ENCODE measurements around the gene LCMT2. TPM values are rescaled to one million over a fixed set of nuclear protein-coding genes. Genes with fewer than 3 reads are reported as not detected.

The LCMT2 gene, protein sequence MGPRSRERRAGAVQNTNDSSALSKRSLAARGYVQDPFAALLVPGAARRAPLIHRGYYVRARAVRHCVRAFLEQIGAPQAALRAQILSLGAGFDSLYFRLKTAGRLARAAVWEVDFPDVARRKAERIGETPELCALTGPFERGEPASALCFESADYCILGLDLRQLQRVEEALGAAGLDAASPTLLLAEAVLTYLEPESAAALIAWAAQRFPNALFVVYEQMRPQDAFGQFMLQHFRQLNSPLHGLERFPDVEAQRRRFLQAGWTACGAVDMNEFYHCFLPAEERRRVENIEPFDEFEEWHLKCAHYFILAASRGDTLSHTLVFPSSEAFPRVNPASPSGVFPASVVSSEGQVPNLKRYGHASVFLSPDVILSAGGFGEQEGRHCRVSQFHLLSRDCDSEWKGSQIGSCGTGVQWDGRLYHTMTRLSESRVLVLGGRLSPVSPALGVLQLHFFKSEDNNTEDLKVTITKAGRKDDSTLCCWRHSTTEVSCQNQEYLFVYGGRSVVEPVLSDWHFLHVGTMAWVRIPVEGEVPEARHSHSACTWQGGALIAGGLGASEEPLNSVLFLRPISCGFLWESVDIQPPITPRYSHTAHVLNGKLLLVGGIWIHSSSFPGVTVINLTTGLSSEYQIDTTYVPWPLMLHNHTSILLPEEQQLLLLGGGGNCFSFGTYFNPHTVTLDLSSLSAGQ
- 4.2 TPM for polyA plus RNA-seq (2013, experiment 1 of 2)
- 3.9 TPM for polyA plus RNA-seq (2013, experiment 2 of 2)

DNA sequence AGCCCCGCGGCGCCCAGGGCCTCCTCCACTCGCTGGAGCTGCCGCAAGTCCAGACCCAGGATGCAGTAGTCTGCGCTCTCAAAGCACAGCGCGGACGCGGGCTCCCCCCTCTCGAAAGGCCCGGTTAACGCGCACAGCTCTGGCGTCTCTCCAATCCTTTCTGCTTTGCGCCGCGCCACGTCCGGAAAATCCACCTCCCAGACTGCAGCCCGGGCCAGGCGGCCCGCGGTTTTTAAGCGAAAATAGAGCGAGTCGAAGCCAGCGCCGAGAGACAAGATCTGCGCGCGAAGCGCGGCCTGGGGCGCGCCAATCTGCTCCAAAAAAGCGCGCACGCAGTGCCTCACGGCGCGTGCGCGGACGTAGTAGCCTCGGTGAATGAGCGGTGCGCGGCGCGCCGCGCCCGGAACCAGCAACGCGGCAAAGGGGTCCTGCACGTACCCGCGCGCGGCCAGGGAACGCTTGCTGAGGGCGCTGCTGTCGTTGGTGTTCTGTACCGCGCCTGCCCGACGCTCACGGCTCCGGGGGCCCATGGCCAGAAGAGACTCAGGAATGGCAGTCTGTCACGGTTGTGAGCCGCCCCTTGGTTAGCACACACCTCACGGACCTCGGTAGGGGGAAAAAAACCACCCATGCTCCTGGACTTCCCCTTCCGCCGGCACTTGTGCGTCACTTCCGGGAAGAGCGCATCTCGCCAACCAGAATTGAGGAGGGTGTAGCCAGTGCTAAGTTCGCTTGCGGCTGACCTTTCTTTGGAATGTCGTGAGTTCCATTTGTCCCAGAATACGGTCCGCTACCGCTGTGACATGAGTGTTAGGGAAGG is at the start of gene LCMT2:
Gene LCMT2 (minus strand): TSS at position 614 of the 820 bp plus-strand sequence. CDS start 84 bp downstream, at position 530.
- no CpG with 5 or more reads among the region's 86 CpGs for WGBS, 2 donors (ENCODE audit: extremely low coverage in 2 of 2, insufficient read length in 2 of 2, insufficient replicate concordance in 1 of 2)

DNA sequence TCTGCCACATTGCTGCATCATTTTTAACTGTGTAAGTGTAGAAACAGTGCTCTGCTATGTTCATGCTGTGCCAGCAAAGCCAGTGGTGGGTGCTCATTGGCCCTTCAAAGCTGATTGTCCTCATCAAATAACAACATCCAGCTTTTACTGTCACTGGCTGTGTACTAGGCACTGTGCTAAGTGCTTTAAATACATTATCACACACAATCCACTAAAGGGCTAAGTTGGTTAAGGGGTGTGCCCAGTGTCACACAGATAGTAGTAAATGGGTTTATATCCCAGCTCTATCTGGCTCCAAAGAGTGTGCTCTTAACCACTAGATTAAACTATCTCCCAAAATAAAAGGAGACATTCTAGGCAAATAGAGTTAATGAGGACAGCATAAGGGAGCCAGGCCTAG is 48.2 kb upstream of the LCMT2 start:
- no peak overlapping the region for H3K4me2 ChIP-seq (ENCODE audit: insufficient read depth, low read length, poor library complexity, severe bottlenecking)
- no peaks in the 10 kb centered on the region for H3K4me1 ChIP-seq (ENCODE audit: control insufficient read depth in 2 of 2, insufficient read depth in 1 of 2, low read depth in 1 of 2, low read length in 2 of 2)
- no peak for DNase-seq (ENCODE audit: low spot score)
- no peak overlapping the region for H2BK5ac ChIP-seq (ENCODE audit: low read length)
- H3K4me3 ChIP-seq (ENCODE audit: low read length in 2 of 2), result no peak overlapping the region
- H3K27ac ChIP-seq (replicated peaks; ENCODE audit: low read length), result no peak overlapping the region
- no peak overlapping the region for H3K23ac ChIP-seq (ENCODE audit: low read depth, low read length, poor library complexity)
- H2BK15ac ChIP-seq (ENCODE audit: low read length), result no peak overlapping the region
- no peaks in the 10 kb centered on the region for H3K9me3 ChIP-seq (replicated peaks in 1 of 2; ENCODE audit: control insufficient read depth in 2 of 2, insufficient read depth in 1 of 2, low read depth in 1 of 2, low read length in 2 of 2)
- H3K4ac ChIP-seq (ENCODE audit: low read length), result no peak overlapping the region
- H2BK120ac ChIP-seq (ENCODE audit: low read depth, low read length), result no peak overlapping the region
- no peak overlapping the region for H4K91ac ChIP-seq (ENCODE audit: low read depth, low read length, poor library complexity)
- H3K9ac ChIP-seq (ENCODE audit: low read depth, low read length, poor library complexity), result no peak overlapping the region
- H2BK12ac ChIP-seq (ENCODE audit: low read length), result no peak overlapping the region
- no peaks in the 10 kb centered on the region for H3K79me1 ChIP-seq (ENCODE audit: low read depth, low read length)
- H2AK5ac ChIP-seq (ENCODE audit: low read depth, low read length), result no peak overlapping the region
- peaks cover 20 to 91% of the 10 kb centered on the region in 2 donors for H3K36me3 ChIP-seq (replicated peaks in 1 of 2; ENCODE audit: control insufficient read depth in 2 of 2, insufficient read depth in 2 of 2, low read length in 2 of 2)
- H3K27me3 ChIP-seq (ENCODE audit: control insufficient read depth in 3 of 3, insufficient read depth in 3 of 3, low read depth in 1 of 3, low read length in 3 of 3), result no peaks in the 10 kb centered on the region
- no peak overlapping the region for H4K8ac ChIP-seq (ENCODE audit: low read depth, low read length)
- H2AFZ ChIP-seq (ENCODE audit: low read length), result no peak overlapping the region
- H3K14ac ChIP-seq (ENCODE audit: low read length), result no peak overlapping the region
- no peak overlapping the region for H3K18ac ChIP-seq (ENCODE audit: low read length)

More for the DNA sequence above, at the start of gene LCMT2:
- peaks cover 4 to 8% of the 10 kb centered on the region in 2 donors for H3K4me1 ChIP-seq (ENCODE audit: control insufficient read depth in 2 of 2, insufficient read depth in 1 of 2, low read depth in 1 of 2, low read length in 2 of 2)
- H4K91ac ChIP-seq (ENCODE audit: low read depth, low read length, poor library complexity), result peak within 1 kb of the TSS; percentile 5
- peak within 1 kb of the TSS; percentile 41 for H2BK12ac ChIP-seq (ENCODE audit: low read length)
- peak within 1 kb of the TSS; percentile 89 for H3K27ac ChIP-seq (replicated peaks; ENCODE audit: low read length)
- peaks cover 6 to 35% of the 10 kb centered on the region in 2 donors for H3K36me3 ChIP-seq (replicated peaks in 1 of 2; ENCODE audit: control insufficient read depth in 2 of 2, insufficient read depth in 2 of 2, low read length in 2 of 2)
- H2BK15ac ChIP-seq (ENCODE audit: low read length), result peak within 1 kb of the TSS; percentile 5
- H3K4ac ChIP-seq (ENCODE audit: low read length), result peak within 1 kb of the TSS; percentile 84
- peak within 1 kb of the TSS; percentile 96 for H3K9ac ChIP-seq (ENCODE audit: low read depth, low read length, poor library complexity)
- H2BK5ac ChIP-seq (ENCODE audit: low read length), result peak within 1 kb of the TSS; percentile 68
- peak within 1 kb of the TSS; percentile 61 for H3K23ac ChIP-seq (ENCODE audit: low read depth, low read length, poor library complexity)
- H2BK120ac ChIP-seq (ENCODE audit: low read depth, low read length), result no peak within 1 kb of the TSS
- peak within 1 kb of the TSS; percentile 73 for H3K14ac ChIP-seq (ENCODE audit: low read length)
- H2AK5ac ChIP-seq (ENCODE audit: low read depth, low read length), result peak within 1 kb of the TSS; percentile 88
- H3K18ac ChIP-seq (ENCODE audit: low read length), result peak within 1 kb of the TSS; percentile 99
- H3K9me3 ChIP-seq (replicated peaks in 1 of 2; ENCODE audit: control insufficient read depth in 2 of 2, insufficient read depth in 1 of 2, low read depth in 1 of 2, low read length in 2 of 2), result peaks cover 0 to 8% of the 10 kb centered on the region in 2 donors
- peak within 1 kb of the TSS; percentile 99 for H2AFZ ChIP-seq (ENCODE audit: low read length)
- peak; percentile 91 for DNase-seq (ENCODE audit: low spot score)
- no peaks in the 10 kb centered on the region for H3K27me3 ChIP-seq (ENCODE audit: control insufficient read depth in 3 of 3, insufficient read depth in 3 of 3, low read depth in 1 of 3, low read length in 3 of 3)
- H3K4me3 ChIP-seq (ENCODE audit: low read length in 2 of 2), result peak within 1 kb of the TSS; percentile 64 to 93
- H3K79me1 ChIP-seq (ENCODE audit: low read depth, low read length), result peaks cover 6% of the 10 kb centered on the region
- H4K8ac ChIP-seq (ENCODE audit: low read depth, low read length), result peak within 1 kb of the TSS; percentile 68
- peak within 1 kb of the TSS; percentile 95 for H3K4me2 ChIP-seq (ENCODE audit: insufficient read depth, low read length, poor library complexity, severe bottlenecking)

DNA sequence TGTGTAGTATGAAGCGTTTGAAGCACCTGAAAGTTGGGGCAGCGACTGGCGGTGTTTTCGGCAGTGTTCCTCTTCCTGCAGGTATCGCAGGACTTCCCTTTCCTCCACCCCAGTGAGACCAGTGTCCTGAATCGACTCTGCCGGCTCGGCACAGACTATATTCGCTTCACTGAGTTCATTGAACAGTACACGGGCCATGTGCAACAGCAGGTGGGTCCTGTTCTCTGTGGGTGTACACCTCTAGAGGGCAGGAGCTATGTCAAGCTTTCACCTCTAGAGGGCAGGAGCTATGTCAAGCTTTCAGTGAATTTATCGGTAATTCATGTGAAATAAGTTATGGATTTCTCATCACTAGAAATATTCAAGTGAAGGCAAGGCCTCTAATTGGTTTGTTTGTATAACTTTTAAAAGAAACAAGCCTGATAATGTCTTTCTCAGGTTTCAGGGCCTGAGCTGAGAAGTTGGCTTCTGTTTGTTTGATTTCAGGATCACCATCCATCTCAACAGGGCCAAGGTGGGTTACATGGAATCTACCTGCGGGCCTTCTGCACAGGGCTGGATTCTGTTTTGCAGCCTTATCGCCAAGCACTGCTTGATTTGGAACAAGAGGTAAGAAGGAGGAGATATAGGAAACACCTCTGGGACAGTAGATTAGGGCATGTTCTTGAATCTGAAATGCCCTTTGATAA is 45.8 kb upstream of the LCMT2 start:
- H3K18ac ChIP-seq (ENCODE audit: low read length), result no peak overlapping the region
- no CpG with 5 or more reads among the region's 13 CpGs for WGBS, 2 donors (ENCODE audit: extremely low coverage in 2 of 2, insufficient read length in 2 of 2, insufficient replicate concordance in 1 of 2)
- no peak overlapping the region for H2BK120ac ChIP-seq (ENCODE audit: low read depth, low read length)
- H3K9me3 ChIP-seq (replicated peaks in 1 of 2; ENCODE audit: control insufficient read depth in 2 of 2, insufficient read depth in 1 of 2, low read depth in 1 of 2, low read length in 2 of 2), result no peaks in the 10 kb centered on the region
- H2AK5ac ChIP-seq (ENCODE audit: low read depth, low read length), result no peak overlapping the region
- H3K27ac ChIP-seq (replicated peaks; ENCODE audit: low read length), result no peak overlapping the region
- H3K4me3 ChIP-seq (ENCODE audit: low read length in 2 of 2), result no peak overlapping the region
- no peak overlapping the region for H2BK12ac ChIP-seq (ENCODE audit: low read length)
- H2AFZ ChIP-seq (ENCODE audit: low read length), result no peak overlapping the region
- no peak overlapping the region for H3K4ac ChIP-seq (ENCODE audit: low read length)
- no peaks in the 10 kb centered on the region for H3K4me1 ChIP-seq (ENCODE audit: control insufficient read depth in 2 of 2, insufficient read depth in 1 of 2, low read depth in 1 of 2, low read length in 2 of 2)
- no peak overlapping the region for H2BK15ac ChIP-seq (ENCODE audit: low read length)
- no peak overlapping the region for H3K4me2 ChIP-seq (ENCODE audit: insufficient read depth, low read length, poor library complexity, severe bottlenecking)
- H3K14ac ChIP-seq (ENCODE audit: low read length), result no peak overlapping the region
- DNase-seq (ENCODE audit: low spot score), result peak; percentile 17
- peaks cover 14 to 66% of the 10 kb centered on the region in 2 donors for H3K36me3 ChIP-seq (replicated peaks in 1 of 2; ENCODE audit: control insufficient read depth in 2 of 2, insufficient read depth in 2 of 2, low read length in 2 of 2)
- H2BK5ac ChIP-seq (ENCODE audit: low read length), result no peak overlapping the region
- H3K79me1 ChIP-seq (ENCODE audit: low read depth, low read length), result peaks cover 2% of the 10 kb centered on the region
- H4K91ac ChIP-seq (ENCODE audit: low read depth, low read length, poor library complexity), result no peak overlapping the region
- H3K27me3 ChIP-seq (ENCODE audit: control insufficient read depth in 3 of 3, insufficient read depth in 3 of 3, low read depth in 1 of 3, low read length in 3 of 3), result no peaks in the 10 kb centered on the region
- no peak overlapping the region for H3K9ac ChIP-seq (ENCODE audit: low read depth, low read length, poor library complexity)
- H4K8ac ChIP-seq (ENCODE audit: low read depth, low read length), result no peak overlapping the region
- H3K23ac ChIP-seq (ENCODE audit: low read depth, low read length, poor library complexity), result no peak overlapping the region

Data from neuronal stem cell (in vitro differentiated cells).